Activated CD8-positive, alpha-beta T cell treated with anti-CD3 and anti-CD28 coated beads, Interleukin-2, amount 10 ng/mL, durations not matched to agents 7 days and 5 days (primary cell): Measurements from ENCODE around the gene IFT25. TPM values are rescaled to one million over a fixed set of nuclear protein-coding genes. Genes with fewer than 3 reads are reported as not detected.
A peak's percentile ranks its signal among the peaks of the same experiment; 100 is the strongest.
"Not testable (repeated sequence)": the region's sequence is repeated elsewhere in the genome, so short reads cannot be mapped to it uniquely, and the experiment has no call there.

Experiments used
- ATAC-seq: fragments of 150-1000 bp; cut with Tn5 transposase; one replicate; pipeline ENCODE4 v1.10.0; 2021; ENCODE audit warnings: moderate library complexity
- CTCF ChIA-PET: fragments of 350-600 bp; sonication (Branson Sonifier 250); formaldehyde crosslinking; loops from one replicate; lab custom pipeline; 2021; ENCODE audit warnings: antibody characterized with exemption; lab: Charles Lee
- POLR2A ChIA-PET: fragments of 350-600 bp; sonication (Branson Sonifier 250); formaldehyde crosslinking; loops from one replicate; lab custom pipeline; 2021; ENCODE audit warnings: antibody characterized with exemption; lab: Charles Lee
- DNase-seq: peaks from one replicate; pipeline ENCODE4 v3.0.0-alpha.2; 2020
- H3K27ac Mint-ChIP-seq: one replicate; pipeline ENCODE4 v1.8.0; 2021; ENCODE audit warnings: mild to moderate bottlenecking, mixed read lengths
- H3K27me3 Mint-ChIP-seq: one replicate; pipeline ENCODE4 v1.8.0; 2021; ENCODE audit warnings: low read depth, mixed read lengths
- H3K36me3 Mint-ChIP-seq: one replicate; pipeline ENCODE4 v1.8.0; 2021; ENCODE audit warnings: low read depth, mixed read lengths
- H3K4me1 Mint-ChIP-seq: one replicate; pipeline ENCODE4 v1.8.0; 2021; ENCODE audit warnings: low read depth, mixed read lengths
- H3K4me3 Mint-ChIP-seq: one replicate; pipeline ENCODE4 v1.8.0; 2021; ENCODE audit warnings: mild to moderate bottlenecking, mixed read lengths
- H3K9me3 Mint-ChIP-seq: one replicate; pipeline ENCODE4 v1.8.0; 2022; ENCODE audit warnings: mixed read lengths; ENCODE audit not compliant: insufficient read depth
- total RNA-seq, 2 experiments: library from RNA; stranded (reverse); gene quantifications; one replicate each; pipeline ENCODE4 v1.2.3, GENCODE V29; 2021

The IFT25 gene
- total RNA-seq, 2 experiments from 2014 or later = 83.1 to 87.1 TPM

GRCh38 chr1:53971718-53972117 lies 26.2 kb upstream of the IFT25 start:
- ATAC-seq (no peak), DNase-seq (no peak)
- H3K27me3 Mint-ChIP-seq = no peaks in the 10 kb centered on the region
- peaks cover 25% of the 10 kb centered on the region for H3K36me3 Mint-ChIP-seq
- no peak overlapping the region for H3K27ac Mint-ChIP-seq
- ChIA-PET CTCF (interaction anchor here (0.7 to 2.8 kb wide), 2 partner anchors 112 to 143 kb away, joined by 3 to 16 read pairs; no protein-coding TSS in a partner anchor), POLR2A (no interaction called here)
- no peak overlapping the region for H3K4me3 Mint-ChIP-seq
- no peaks in the 10 kb centered on the region for H3K9me3 Mint-ChIP-seq
- H3K4me1 Mint-ChIP-seq = peaks cover 6% of the 10 kb centered on the region

- CTCF ChIA-PET = interaction anchor here (1.0 to 1.3 kb wide), 2 partner anchors 7 to 109 kb away, joined by 3 to 4 read pairs; no protein-coding TSS in a partner anchor
- H3K4me1 Mint-ChIP-seq, H3K4me3 Mint-ChIP-seq, H3K27ac Mint-ChIP-seq, H3K27me3 Mint-ChIP-seq, POLR2A ChIA-PET, DNase-seq, H3K9me3 Mint-ChIP-seq, ATAC-seq: not testable (repeated sequence)
- peaks cover 35% of the 10 kb centered on the region for H3K36me3 Mint-ChIP-seq
Measured at GRCh38 chr1:53969323-53969722, 23.8 kb upstream of the IFT25 start.

- Mint-ChIP-seq H3K9me3 (no peaks in the 10 kb centered on the region), H3K27ac (no peak overlapping the region), H3K4me1 (peaks cover 2% of the 10 kb centered on the region), H3K36me3 (peaks cover 41% of the 10 kb centered on the region), H3K4me3 (no peak overlapping the region), H3K27me3 (no peaks in the 10 kb centered on the region)
- DNase-seq (no peak), ATAC-seq (no peak)
- POLR2A ChIA-PET = no interaction called here
- CTCF ChIA-PET = interaction anchor here (0.9 kb wide), 1 partner anchor 9 kb away, joined by 3 read pairs; no protein-coding TSS in a partner anchor
Measured at GRCh38 chr1:53968125-53968513, 22.6 kb upstream of the IFT25 start.

- ATAC-seq = no peak
- ChIA-PET CTCF (interaction anchor here (0.9 kb wide), 1 partner anchor 8 kb away, joined by 3 read pairs; no protein-coding TSS in a partner anchor), POLR2A (no interaction called here)
- no peak overlapping the region for H3K27ac Mint-ChIP-seq
- no peak for DNase-seq
- H3K27me3 Mint-ChIP-seq = no peaks in the 10 kb centered on the region
- H3K36me3 Mint-ChIP-seq = peaks cover 44% of the 10 kb centered on the region
- H3K4me3 Mint-ChIP-seq = no peak overlapping the region
- H3K9me3 Mint-ChIP-seq = no peaks in the 10 kb centered on the region
- peaks cover 2% of the 10 kb centered on the region for H3K4me1 Mint-ChIP-seq
Measured at GRCh38 chr1:53967409-53968124, 22.1 kb upstream of the IFT25 start.

- no peaks in the 10 kb centered on the region for H3K9me3 Mint-ChIP-seq
- no peaks in the 10 kb centered on the region for H3K27me3 Mint-ChIP-seq
- peaks cover 47% of the 10 kb centered on the region for H3K36me3 Mint-ChIP-seq
- H3K4me1 Mint-ChIP-seq = peaks cover 2% of the 10 kb centered on the region
- DNase-seq (no peak), ATAC-seq (no peak)
- H3K4me3 Mint-ChIP-seq = no peak overlapping the region
- H3K27ac Mint-ChIP-seq = no peak overlapping the region
- POLR2A ChIA-PET = no interaction called here
- CTCF ChIA-PET = interaction anchor here (0.6 to 1.8 kb wide), 3 partner anchors 19 to 319 kb away, joined by 4 to 6 read pairs (median 4); no protein-coding TSS in a partner anchor
Measured at GRCh38 chr1:53966794-53967193, 21.3 kb upstream of the IFT25 start.

GRCh38 chr1:53964109-53964508 lies 18.6 kb upstream of the IFT25 start:
- Mint-ChIP-seq H3K36me3 (peaks cover 47% of the 10 kb centered on the region), H3K9me3 (no peaks in the 10 kb centered on the region), H3K27ac (no peak overlapping the region), H3K27me3 (no peaks in the 10 kb centered on the region), H3K4me3 (no peak overlapping the region), H3K4me1 (peaks cover 2% of the 10 kb centered on the region)
- ATAC-seq (no peak), DNase-seq (no peak)
- ChIA-PET POLR2A (no interaction called here), CTCF (interaction anchor here (1.0 to 1.2 kb wide), 2 partner anchors 93 to 103 kb away, joined by 3 to 4 read pairs; no protein-coding TSS in a partner anchor)

GRCh38 chr1:53963460-53963859 lies 18.0 kb upstream of the IFT25 start:
- ATAC-seq (no peak), DNase-seq (no peak)
- H3K27ac Mint-ChIP-seq = no peak overlapping the region
- H3K36me3 Mint-ChIP-seq = peaks cover 44% of the 10 kb centered on the region
- POLR2A ChIA-PET = no interaction called here
- H3K4me1 Mint-ChIP-seq = peaks cover 2% of the 10 kb centered on the region
- H3K9me3 Mint-ChIP-seq = no peaks in the 10 kb centered on the region
- CTCF ChIA-PET = interaction anchor here (1.0 to 1.2 kb wide), 2 partner anchors 92 to 103 kb away, joined by 3 to 4 read pairs; no protein-coding TSS in a partner anchor
- H3K4me3 Mint-ChIP-seq = no peak overlapping the region
- no peaks in the 10 kb centered on the region for H3K27me3 Mint-ChIP-seq

GRCh38 chr1:53962395-53962794 lies 16.9 kb upstream of the IFT25 start:
- ATAC-seq (no peak), DNase-seq (no peak)
- POLR2A ChIA-PET = no interaction called here
- Mint-ChIP-seq H3K36me3 (peaks cover 39% of the 10 kb centered on the region), H3K27me3 (no peaks in the 10 kb centered on the region), H3K27ac (no peak overlapping the region), H3K4me3 (no peak overlapping the region), H3K4me1 (peaks cover 3% of the 10 kb centered on the region), H3K9me3 (no peaks in the 10 kb centered on the region)
- CTCF ChIA-PET = interaction anchor here (1.0 to 5.3 kb wide), 5 partner anchors 7 to 101 kb away, joined by 3 to 152 read pairs (median 4); partner anchors contain the start of genes IFT25 and LRRC42

GRCh38 chr1:53959664-53960250 lies 14.3 kb upstream of the IFT25 start:
- H3K27ac Mint-ChIP-seq = no peak overlapping the region
- no peaks in the 10 kb centered on the region for H3K27me3 Mint-ChIP-seq
- no peak overlapping the region for H3K4me3 Mint-ChIP-seq
- peak; percentile 44 for DNase-seq
- ChIA-PET CTCF (interaction anchor here (0.6 to 5.3 kb wide), 44 partner anchors 8 to 545 kb away, joined by 3 to 152 read pairs (median 4); partner anchors contain the start of genes IFT25, LRRC42, TCEANC2 and TMEM59), POLR2A (interaction anchor here (0.8 to 0.9 kb wide), 2 partner anchors 39 to 121 kb away, joined by 5 read pairs; partner anchors contain the start of gene NDC1)
- H3K9me3 Mint-ChIP-seq = no peaks in the 10 kb centered on the region
- no peak for ATAC-seq
- H3K4me1 Mint-ChIP-seq = peaks cover 15% of the 10 kb centered on the region
- H3K36me3 Mint-ChIP-seq = peaks cover 35% of the 10 kb centered on the region

- ATAC-seq (no peak), DNase-seq (no peak)
- H3K27me3 Mint-ChIP-seq = no peaks in the 10 kb centered on the region
- POLR2A ChIA-PET = no interaction called here
- H3K27ac Mint-ChIP-seq = peak overlapping the region; percentile 66
- peaks cover 36% of the 10 kb centered on the region for H3K36me3 Mint-ChIP-seq
- H3K4me3 Mint-ChIP-seq = no peak overlapping the region
- CTCF ChIA-PET = interaction anchor here (1.6 to 5.3 kb wide), 6 partner anchors 8 to 97 kb away, joined by 11 to 152 read pairs (median 40); partner anchors contain the start of genes IFT25 and LRRC42
- H3K9me3 Mint-ChIP-seq = no peaks in the 10 kb centered on the region
- peaks cover 13% of the 10 kb centered on the region for H3K4me1 Mint-ChIP-seq
Measured at GRCh38 chr1:53957194-53957818, 11.8 kb upstream of the IFT25 start.
